ENCODE data around the gene CIB2. TPM values are rescaled to one million over a fixed set of nuclear protein-coding genes. Genes with fewer than 3 reads are reported as not detected.

CIB2 gene
- total and polyA plus RNA-seq, 3 donors from 2014 or later: 24.9 to 43.6 (median 34.3) TPM

DNA sequence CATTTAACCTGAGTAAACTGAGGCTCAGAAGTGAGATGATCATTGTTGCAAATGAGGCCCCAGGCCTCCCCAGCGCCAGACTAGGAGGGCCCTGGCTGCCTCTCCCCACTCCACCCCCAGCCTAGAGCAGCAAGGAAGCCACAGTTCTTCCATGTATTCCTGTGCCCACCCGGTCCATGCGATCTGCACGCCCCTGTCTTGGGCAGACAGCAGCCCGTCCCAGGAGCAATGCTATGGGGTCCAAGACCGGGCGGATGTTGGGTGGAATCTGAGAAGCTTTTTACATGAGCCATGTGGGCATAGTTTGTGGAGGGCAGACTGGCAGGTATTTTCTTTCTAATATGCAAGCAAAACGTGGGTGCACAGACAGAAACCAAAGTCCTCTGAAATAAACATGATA lies 23.8 kb downstream of the CIB2 start:
- Histone ChIP-seq H3K27ac (no peak overlapping the region), H3K36me3 (ENCODE audit: low read depth, missing control alignments) (no peaks in the 10 kb centered on the region), H3K4me3 (no peak overlapping the region), H3K27me3 (no peaks in the 10 kb centered on the region), H3K9me3 (no peaks in the 10 kb centered on the region), H3K4me1 (no peaks in the 10 kb centered on the region)
- 94 to 98% methylated on average over 7 to 8 of the region's 8 CpGs for WGBS, 2 donors
- TF ChIP-seq POLR2A (IDR thresholded peaks at IDR 0.05): no peak
- TF ChIP-seq, protein P1, sequence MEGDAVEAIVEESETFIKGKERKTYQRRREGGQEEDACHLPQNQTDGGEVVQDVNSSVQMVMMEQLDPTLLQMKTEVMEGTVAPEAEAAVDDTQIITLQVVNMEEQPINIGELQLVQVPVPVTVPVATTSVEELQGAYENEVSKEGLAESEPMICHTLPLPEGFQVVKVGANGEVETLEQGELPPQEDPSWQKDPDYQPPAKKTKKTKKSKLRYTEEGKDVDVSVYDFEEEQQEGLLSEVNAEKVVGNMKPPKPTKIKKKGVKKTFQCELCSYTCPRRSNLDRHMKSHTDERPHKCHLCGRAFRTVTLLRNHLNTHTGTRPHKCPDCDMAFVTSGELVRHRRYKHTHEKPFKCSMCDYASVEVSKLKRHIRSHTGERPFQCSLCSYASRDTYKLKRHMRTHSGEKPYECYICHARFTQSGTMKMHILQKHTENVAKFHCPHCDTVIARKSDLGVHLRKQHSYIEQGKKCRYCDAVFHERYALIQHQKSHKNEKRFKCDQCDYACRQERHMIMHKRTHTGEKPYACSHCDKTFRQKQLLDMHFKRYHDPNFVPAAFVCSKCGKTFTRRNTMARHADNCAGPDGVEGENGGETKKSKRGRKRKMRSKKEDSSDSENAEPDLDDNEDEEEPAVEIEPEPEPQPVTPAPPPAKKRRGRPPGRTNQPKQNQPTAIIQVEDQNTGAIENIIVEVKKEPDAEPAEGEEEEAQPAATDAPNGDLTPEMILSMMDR (IDR thresholded peaks at IDR 0.05): no peak
- intact Hi-C loops (cut with DNase I; ENCODE audit: low total_unique reads): loop anchor here (5.0 kb wide), 1 partner anchor 140 kb away; no protein-coding TSS in a partner anchor
- no peak for DNase-seq

DNA sequence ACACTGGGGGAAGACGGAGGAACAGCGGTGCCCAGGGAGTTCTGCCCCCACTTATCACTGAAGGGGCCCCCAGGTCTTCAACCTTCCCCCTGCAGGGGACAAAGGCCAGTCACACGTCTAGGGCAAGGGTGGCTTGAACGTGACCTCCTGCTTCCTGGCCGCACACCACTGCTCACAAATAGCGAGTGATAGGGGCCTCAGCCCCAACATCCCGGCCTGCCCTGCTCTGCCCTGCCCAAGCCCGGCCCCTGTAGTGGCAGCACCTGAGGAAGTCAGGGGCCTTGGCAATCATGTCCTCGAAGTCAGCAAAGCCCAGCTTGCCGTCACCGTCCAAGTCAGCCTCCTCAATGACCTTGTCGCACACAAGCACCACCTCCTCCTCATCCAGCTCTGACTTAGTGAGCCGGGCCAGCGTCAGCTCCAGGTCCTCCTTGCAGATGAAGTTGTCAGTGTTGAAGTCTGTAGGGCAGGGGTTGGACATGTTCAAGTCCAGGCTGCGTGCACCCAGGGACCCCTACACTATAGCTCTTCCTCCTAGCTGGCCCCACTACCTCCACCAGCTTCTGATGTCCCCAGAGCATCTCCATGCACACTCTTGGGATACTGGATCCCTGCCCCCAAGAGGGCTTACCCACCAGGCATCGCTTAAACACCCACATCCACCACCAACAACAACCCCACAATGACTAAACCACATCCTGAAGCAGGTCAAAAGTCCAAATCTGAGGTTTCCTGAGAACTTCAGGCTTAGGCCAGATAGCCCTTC lies 25.6 kb downstream of the CIB2 start:
- no peak overlapping the region for H3K27ac ChIP-seq
- TF ChIP-seq, protein P1 (IDR thresholded peaks at IDR 0.05): no peak
- no peak for TF ChIP-seq POLR2A (IDR thresholded peaks at IDR 0.05)
- intact Hi-C loops (cut with DNase I; ENCODE audit: low total_unique reads): loop anchor here (5.0 kb wide), 1 partner anchor 138 kb away; no protein-coding TSS in a partner anchor
- WGBS, 2 donors: 88 to 90% methylated on average over 8 to 16 of the region's 16 CpGs
- H3K9me3 ChIP-seq: no peaks in the 10 kb centered on the region
- no peaks in the 10 kb centered on the region for H3K36me3 ChIP-seq (ENCODE audit: low read depth, missing control alignments)
- no peaks in the 10 kb centered on the region for H3K4me1 ChIP-seq
- no peaks in the 10 kb centered on the region for H3K27me3 ChIP-seq
- H3K4me3 ChIP-seq: no peak overlapping the region
- no peak for DNase-seq

DNA sequence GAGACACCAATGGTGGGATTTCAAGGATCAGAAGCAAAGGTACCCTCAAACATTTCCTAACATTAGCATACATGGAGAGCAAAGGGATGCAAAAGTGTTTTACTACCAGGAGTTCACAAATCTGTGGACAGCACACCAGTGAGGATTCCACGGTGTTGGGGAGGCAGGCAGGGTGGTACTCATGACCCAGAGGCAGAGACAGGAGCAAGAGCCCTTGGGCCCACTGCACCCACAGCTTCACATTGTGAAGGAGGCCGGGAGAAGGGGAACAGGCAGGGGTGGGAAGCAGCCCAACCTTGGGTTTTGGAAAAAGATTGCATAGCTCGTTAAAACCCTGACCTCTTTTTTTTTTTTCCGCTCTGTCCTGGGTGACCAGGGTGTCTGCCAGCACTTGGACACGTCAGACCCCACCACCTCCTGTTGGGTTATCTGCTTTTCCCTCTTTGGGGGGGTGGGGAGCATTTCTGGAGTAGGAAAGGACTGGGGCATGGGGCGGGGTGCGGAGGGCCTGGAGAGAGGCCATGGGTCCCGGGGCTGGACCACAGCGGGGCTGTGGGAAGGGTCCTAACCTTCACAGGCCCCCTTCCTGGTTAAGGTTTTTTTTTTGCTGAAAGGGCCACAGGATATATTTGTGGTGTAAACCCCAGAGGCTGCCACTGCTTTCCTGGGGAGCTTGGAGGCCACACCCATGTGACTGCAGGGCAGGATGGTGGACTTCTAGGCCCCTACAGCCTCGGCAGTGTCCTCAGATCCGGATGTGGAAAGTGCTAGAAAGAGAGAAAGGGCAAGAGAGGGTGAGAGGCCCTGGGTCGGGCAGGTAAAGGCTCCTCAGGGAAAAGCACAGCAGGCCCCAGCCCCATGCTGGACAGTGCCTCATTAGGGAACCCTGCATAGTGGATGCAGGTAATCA lies 26.4 kb downstream of the CIB2 start:
- Histone ChIP-seq H3K4me3 (no peak overlapping the region), H3K9me3 (no peaks in the 10 kb centered on the region), H3K4me1 (no peaks in the 10 kb centered on the region), H3K27me3 (no peaks in the 10 kb centered on the region), H3K27ac (no peak overlapping the region), H3K36me3 (ENCODE audit: low read depth, missing control alignments) (no peaks in the 10 kb centered on the region)
- no peak for DNase-seq
- TF ChIP-seq POLR2A (IDR thresholded peaks at IDR 0.05): no peak
- TF ChIP-seq, protein P1 (IDR thresholded peaks at IDR 0.05): no peak
- intact Hi-C loops (cut with DNase I; ENCODE audit: low total_unique reads): loop anchor here (5.0 kb wide), 1 partner anchor 138 kb away; no protein-coding TSS in a partner anchor
- 74 to 88% methylated on average over 12 of the region's 12 CpGs for WGBS, 2 donors

DNA sequence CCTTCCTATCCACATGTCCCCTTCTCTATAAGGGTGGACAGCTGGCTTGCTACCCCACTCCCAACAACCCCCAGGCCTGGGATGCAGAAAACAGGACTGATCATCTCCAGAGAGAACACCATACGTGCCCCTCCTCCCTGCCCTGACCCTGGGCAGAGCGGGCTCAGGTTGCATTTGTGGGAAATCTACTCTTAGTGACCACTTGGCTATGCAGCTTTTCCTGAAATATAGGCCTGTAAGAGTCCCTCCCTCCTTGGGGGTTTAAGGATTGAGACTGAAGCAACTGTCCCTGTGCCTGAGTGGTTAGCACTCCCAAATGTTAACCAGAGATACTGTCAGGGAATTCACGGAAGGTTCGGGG lies 27.1 kb downstream of the CIB2 start:
- Histone ChIP-seq H3K4me3 (no peak overlapping the region), H3K27ac (no peak overlapping the region), H3K4me1 (no peaks in the 10 kb centered on the region), H3K27me3 (no peaks in the 10 kb centered on the region), H3K36me3 (ENCODE audit: low read depth, missing control alignments) (no peaks in the 10 kb centered on the region), H3K9me3 (no peaks in the 10 kb centered on the region)
- intact Hi-C loops (cut with DNase I; ENCODE audit: low total_unique reads): no loop called here
- DNase-seq: no peak
- 87 to 97% methylated on average over 4 of the region's 4 CpGs for WGBS, 2 donors
- TF ChIP-seq, protein P1 (IDR thresholded peaks at IDR 0.05): no peak
- TF ChIP-seq POLR2A (IDR thresholded peaks at IDR 0.05): no peak
